Measurements from ENCODE around the gene IFNGR1. TPM values are rescaled to one million over a fixed set of nuclear protein-coding genes. Genes with fewer than 3 reads are reported as not detected.

Gene IFNGR1
- total RNA-seq, 1 experiment from 2014 or later: 58.4 TPM

GRCh38 chr6:137260217-137260616 is 41.0 kb upstream of the IFNGR1 start:
- Mint-ChIP-seq H3K4me3 (ENCODE audit: unreplicated experiment) (no peak overlapping the region), H3K36me3 (ENCODE audit: insufficient read depth, unreplicated experiment) (no peaks in the 10 kb centered on the region), H3K27ac (ENCODE audit: low read depth, unreplicated experiment) (peak overlapping the region; percentile 84), H3K27me3 (ENCODE audit: insufficient read depth, unreplicated experiment) (no peaks in the 10 kb centered on the region), H3K9me3 (ENCODE audit: unreplicated experiment) (peaks cover 12% of the 10 kb centered on the region), H3K4me1 (ENCODE audit: insufficient read depth, unreplicated experiment) (peaks cover 38% of the 10 kb centered on the region)
- intact Hi-C loops (cut with micrococcal nuclease): loop anchor here (5.0 kb wide), 1 partner anchor 43 kb away; the partner anchor contains the start of gene IFNGR1
- no peak for TF ChIP-seq CTCF (IDR thresholded peaks at IDR 0.05; ENCODE audit: unreplicated experiment)
- ChIA-PET POLR2A (interaction anchor here (1.0 to 4.6 kb wide), 7 partner anchors 10 to 166 kb away, joined by 4 to 87 read pairs (median 9); no protein-coding TSS in a partner anchor), CTCF (interaction anchor here (0.5 to 0.7 kb wide), 3 partner anchors 12 to 332 kb away, joined by 3 read pairs; no protein-coding TSS in a partner anchor)
- DNase-seq (ENCODE audit: unreplicated experiment): no peak
- BruUV-seq (replicated peaks): no TSS peak

GRCh38 chr6:137259349-137259748 is 40.2 kb upstream of the IFNGR1 start:
- ChIA-PET POLR2A (interaction anchor here (1.9 to 4.6 kb wide), 2 partner anchors 19 to 42 kb away, joined by 9 to 87 read pairs; no protein-coding TSS in a partner anchor), CTCF (no interaction called here)
- no TSS peak for BruUV-seq (replicated peaks)
- no peak for TF ChIP-seq CTCF (IDR thresholded peaks at IDR 0.05; ENCODE audit: unreplicated experiment)
- Mint-ChIP-seq H3K27ac (ENCODE audit: low read depth, unreplicated experiment) (no peak overlapping the region), H3K36me3 (ENCODE audit: insufficient read depth, unreplicated experiment) (no peaks in the 10 kb centered on the region), H3K9me3 (ENCODE audit: unreplicated experiment) (peaks cover 15% of the 10 kb centered on the region), H3K4me3 (ENCODE audit: unreplicated experiment) (no peak overlapping the region), H3K4me1 (ENCODE audit: insufficient read depth, unreplicated experiment) (peaks cover 35% of the 10 kb centered on the region), H3K27me3 (ENCODE audit: insufficient read depth, unreplicated experiment) (no peaks in the 10 kb centered on the region)
- peak; percentile 75 for DNase-seq (ENCODE audit: unreplicated experiment)
- intact Hi-C loops (cut with micrococcal nuclease): no loop called here

GRCh38 chr6:137258170-137258569 is 39.0 kb upstream of the IFNGR1 start:
- no peak for TF ChIP-seq CTCF (IDR thresholded peaks at IDR 0.05; ENCODE audit: unreplicated experiment)
- no peak overlapping the region for H3K27ac Mint-ChIP-seq (ENCODE audit: low read depth, unreplicated experiment)
- DNase-seq (ENCODE audit: unreplicated experiment): no peak
- no peak overlapping the region for H3K4me3 Mint-ChIP-seq (ENCODE audit: unreplicated experiment)
- peaks cover 15% of the 10 kb centered on the region for H3K9me3 Mint-ChIP-seq (ENCODE audit: unreplicated experiment)
- no peaks in the 10 kb centered on the region for H3K36me3 Mint-ChIP-seq (ENCODE audit: insufficient read depth, unreplicated experiment)
- H3K27me3 Mint-ChIP-seq (ENCODE audit: insufficient read depth, unreplicated experiment): no peaks in the 10 kb centered on the region
- intact Hi-C loops (cut with micrococcal nuclease): no loop called here
- peaks cover 35% of the 10 kb centered on the region for H3K4me1 Mint-ChIP-seq (ENCODE audit: insufficient read depth, unreplicated experiment)
- no TSS peak for BruUV-seq (replicated peaks)
- ChIA-PET POLR2A (no interaction called here), CTCF (no interaction called here)

GRCh38 chr6:137256350-137257103 is 37.3 kb upstream of the IFNGR1 start:
- Mint-ChIP-seq H3K4me1 (ENCODE audit: insufficient read depth, unreplicated experiment) (peaks cover 18% of the 10 kb centered on the region), H3K4me3 (ENCODE audit: unreplicated experiment) (no peak overlapping the region), H3K27ac (ENCODE audit: low read depth, unreplicated experiment) (no peak overlapping the region), H3K27me3 (ENCODE audit: insufficient read depth, unreplicated experiment) (no peaks in the 10 kb centered on the region), H3K9me3 (ENCODE audit: unreplicated experiment) (peaks cover 28% of the 10 kb centered on the region), H3K36me3 (ENCODE audit: insufficient read depth, unreplicated experiment) (peaks cover 4% of the 10 kb centered on the region)
- intact Hi-C loops (cut with micrococcal nuclease): no loop called here
- no peak for TF ChIP-seq CTCF (IDR thresholded peaks at IDR 0.05; ENCODE audit: unreplicated experiment)
- DNase-seq (ENCODE audit: unreplicated experiment): no peak
- POLR2A ChIA-PET: interaction anchor here (0.9 kb wide), 1 partner anchor 19 kb away, joined by 4 read pairs; no protein-coding TSS in a partner anchor
- CTCF ChIA-PET: interaction anchor here (0.7 to 0.9 kb wide), 2 partner anchors 39 to 98 kb away, joined by 3 to 4 read pairs; no protein-coding TSS in a partner anchor
- no TSS peak for BruUV-seq (replicated peaks)
